ENCODE data around the gene GNGT1.

The GNGT1 gene

GRCh38 chr7:93933156-93933555 is 26.8 kb downstream of the GNGT1 start:
- no peak overlapping the region for H3K4me3 ChIP-seq (ENCODE audit: low read depth, low read length)
- no peaks in the 10 kb centered on the region for H3K9me3 ChIP-seq
- no peak for DNase-seq
- no peak for TF ChIP-seq CTCF (IDR thresholded peaks at IDR 0.05; ENCODE audit: low read depth, low read length)
- no peaks in the 10 kb centered on the region for H3K4me1 ChIP-seq
- no peaks in the 10 kb centered on the region for H3K36me3 ChIP-seq
- H3K27me3 ChIP-seq = no peaks in the 10 kb centered on the region

- no peaks in the 10 kb centered on the region for H3K27me3 ChIP-seq
- no peaks in the 10 kb centered on the region for H3K9me3 ChIP-seq
- no peaks in the 10 kb centered on the region for H3K4me1 ChIP-seq
- no peak for TF ChIP-seq CTCF (IDR thresholded peaks at IDR 0.05; ENCODE audit: low read depth, low read length)
- DNase-seq = no peak
- no peaks in the 10 kb centered on the region for H3K36me3 ChIP-seq
- H3K4me3 ChIP-seq (ENCODE audit: low read depth, low read length) = no peak overlapping the region
These were observed 28.7 kb downstream of the GNGT1 start for GRCh38 chr7:93935102-93935501.

- H3K9me3 ChIP-seq = no peaks in the 10 kb centered on the region
- no peak overlapping the region for H3K4me3 ChIP-seq (ENCODE audit: low read depth, low read length)
These were observed 31.5 kb downstream of the GNGT1 start for GRCh38 chr7:93937818-93938217.

GRCh38 chr7:93938293-93938692 is 31.9 kb downstream of the GNGT1 start:
- TF ChIP-seq CTCF (IDR thresholded peaks at IDR 0.05; ENCODE audit: low read depth, low read length) = no peak
- no peaks in the 10 kb centered on the region for H3K36me3 ChIP-seq
- H3K9me3 ChIP-seq = no peaks in the 10 kb centered on the region
- no peak overlapping the region for H3K4me3 ChIP-seq (ENCODE audit: low read depth, low read length)
- no peak for DNase-seq
- H3K27me3 ChIP-seq = no peaks in the 10 kb centered on the region
- no peaks in the 10 kb centered on the region for H3K4me1 ChIP-seq

More at GRCh38 chr7:93937818-93938217, 31.5 kb downstream of the GNGT1 start:
- no peak for TF ChIP-seq CTCF (IDR thresholded peaks at IDR 0.05; ENCODE audit: low read depth, low read length)
- Histone ChIP-seq H3K36me3 (no peaks in the 10 kb centered on the region), H3K27me3 (no peaks in the 10 kb centered on the region), H3K4me1 (no peaks in the 10 kb centered on the region)
- no peak for DNase-seq

GRCh38 chr7:93941945-93942344 is 35.6 kb downstream of the GNGT1 start:
- Histone ChIP-seq H3K4me3 (ENCODE audit: low read depth, low read length) (no peak overlapping the region), H3K9me3 (no peaks in the 10 kb centered on the region), H3K27me3 (no peaks in the 10 kb centered on the region), H3K36me3 (no peaks in the 10 kb centered on the region), H3K4me1 (no peaks in the 10 kb centered on the region)
- TF ChIP-seq CTCF (IDR thresholded peaks at IDR 0.05; ENCODE audit: low read depth, low read length) = no peak
- DNase-seq = no peak

GRCh38 chr7:93943816-93944540 is 37.6 kb downstream of the GNGT1 start:
- Histone ChIP-seq H3K27me3 (no peaks in the 10 kb centered on the region), H3K9me3 (no peaks in the 10 kb centered on the region), H3K4me3 (ENCODE audit: low read depth, low read length) (no peak overlapping the region), H3K4me1 (no peaks in the 10 kb centered on the region), H3K36me3 (no peaks in the 10 kb centered on the region)
- DNase-seq = no peak
- no peak for TF ChIP-seq CTCF (IDR thresholded peaks at IDR 0.05; ENCODE audit: low read depth, low read length)

Measured in BE2C (cell line).